NCI-H524 treated with DMSO at 0.1 percent for 48 hours (cell line): ENCODE data around the gene CPNE7.

Experiments
- DNase-seq: peaks from one replicate; lab custom pipeline; 2025; lab: John Stamatoyannopoulos, UW

CPNE7 gene

GRCh38 chr16:89575247-89576152, at the start of gene CPNE7:
Gene CPNE7 (plus strand): TSS chr16:89575758. CDS start chr16:89575898, 140 bp downstream.
- DNase-seq: no peak

GRCh38 chr16:89529097-89529496, 46.5 kb upstream of the CPNE7 start:
- DNase-seq: no peak

DNA sequence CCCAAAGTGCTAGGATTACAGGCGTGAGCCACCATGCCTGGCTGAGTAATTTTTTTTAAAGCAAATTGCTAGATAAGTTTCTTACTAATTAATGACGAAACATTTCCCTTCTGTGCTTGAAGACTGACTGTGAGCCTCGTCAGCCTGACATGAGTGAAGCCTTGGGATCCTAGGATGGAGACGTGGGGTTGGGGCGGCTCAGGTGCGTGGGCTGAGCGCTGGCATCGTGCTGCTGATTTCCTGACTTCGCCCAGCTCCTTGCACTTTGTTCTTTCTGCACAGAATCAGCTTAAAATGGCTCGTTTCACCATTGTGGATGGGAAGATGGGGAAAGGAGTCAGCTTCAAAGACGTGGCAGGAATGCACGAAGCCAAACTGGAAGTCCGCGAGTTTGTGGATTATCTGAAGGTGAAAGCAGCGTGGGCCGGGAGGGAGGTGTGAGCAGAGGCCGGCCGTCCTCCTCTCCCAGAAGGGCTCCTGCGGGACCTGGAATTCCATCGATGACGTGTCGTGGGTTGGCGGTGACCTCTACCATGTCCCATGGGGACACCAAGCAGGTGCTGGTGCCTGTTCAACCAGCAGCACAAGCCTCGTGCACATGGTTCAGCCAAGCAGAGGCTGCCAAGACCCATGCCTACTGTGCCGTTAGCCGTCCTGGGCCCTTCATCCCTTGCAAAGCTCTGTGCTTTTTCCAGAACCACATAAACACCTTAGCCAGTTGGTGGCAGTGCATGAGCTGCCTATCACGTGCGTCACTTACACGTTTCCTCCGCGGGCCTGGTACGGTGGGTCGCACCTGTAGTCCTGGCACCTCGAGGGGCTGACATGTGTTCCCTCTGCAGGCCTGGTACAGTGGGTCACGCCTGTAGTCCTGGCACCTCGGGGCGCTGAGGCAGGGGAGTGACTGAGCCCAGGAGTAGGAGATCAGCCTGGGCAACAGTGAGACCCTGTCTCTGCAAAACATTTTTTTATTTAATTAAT, 44.9 kb upstream of the CPNE7 start:
- no peak for DNase-seq

- no peak for DNase-seq
Measured at GRCh38 chr16:89531821-89532526, 43.6 kb upstream of the CPNE7 start.

DNA sequence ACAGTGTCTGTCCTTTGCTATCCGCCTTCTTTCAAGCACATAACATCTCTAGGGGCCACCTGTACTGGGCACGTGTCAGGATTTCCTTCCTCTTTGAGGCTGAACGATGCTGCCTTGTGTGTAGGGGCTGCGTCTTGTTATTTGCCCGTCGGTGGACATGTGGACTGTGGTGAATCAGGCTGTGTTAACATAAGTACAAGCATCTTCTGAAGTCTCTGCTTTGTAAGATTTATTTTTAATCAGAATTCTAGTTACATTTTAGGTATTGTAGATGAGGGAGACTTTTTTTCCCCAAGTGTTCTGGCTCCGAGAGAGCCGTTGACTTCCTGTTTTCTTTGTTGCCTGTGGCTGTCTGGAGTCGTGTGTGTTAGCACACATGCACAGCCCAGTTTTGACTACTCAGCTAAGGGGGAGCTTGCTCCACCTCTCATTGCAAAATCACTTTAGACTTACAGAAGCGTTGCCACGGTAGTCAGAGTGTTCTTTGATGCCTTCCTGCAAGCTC, 41.3 kb upstream of the CPNE7 start:
- no peak for DNase-seq

DNA sequence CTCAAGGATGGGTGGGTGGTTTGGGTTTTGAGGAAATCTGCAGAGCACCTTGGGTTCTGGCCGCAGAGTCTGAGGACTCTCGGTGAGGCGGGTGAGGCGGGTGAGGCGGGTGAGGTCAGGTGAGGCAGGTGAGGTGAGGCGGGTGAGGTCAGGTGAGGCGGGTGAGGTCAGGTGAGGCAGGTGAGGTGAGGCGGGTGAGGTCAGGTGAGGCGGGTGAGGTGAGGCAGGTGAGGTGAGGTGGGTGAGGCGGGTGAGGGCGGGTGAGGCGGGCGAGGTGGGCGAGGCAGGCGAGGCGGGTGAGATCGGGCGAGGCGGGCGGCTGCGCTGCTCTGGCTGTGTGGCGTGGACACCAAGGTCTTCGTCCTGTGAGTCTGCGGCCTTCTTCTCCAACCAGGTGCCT, 39.2 kb upstream of the CPNE7 start:
- no peak for DNase-seq

DNA sequence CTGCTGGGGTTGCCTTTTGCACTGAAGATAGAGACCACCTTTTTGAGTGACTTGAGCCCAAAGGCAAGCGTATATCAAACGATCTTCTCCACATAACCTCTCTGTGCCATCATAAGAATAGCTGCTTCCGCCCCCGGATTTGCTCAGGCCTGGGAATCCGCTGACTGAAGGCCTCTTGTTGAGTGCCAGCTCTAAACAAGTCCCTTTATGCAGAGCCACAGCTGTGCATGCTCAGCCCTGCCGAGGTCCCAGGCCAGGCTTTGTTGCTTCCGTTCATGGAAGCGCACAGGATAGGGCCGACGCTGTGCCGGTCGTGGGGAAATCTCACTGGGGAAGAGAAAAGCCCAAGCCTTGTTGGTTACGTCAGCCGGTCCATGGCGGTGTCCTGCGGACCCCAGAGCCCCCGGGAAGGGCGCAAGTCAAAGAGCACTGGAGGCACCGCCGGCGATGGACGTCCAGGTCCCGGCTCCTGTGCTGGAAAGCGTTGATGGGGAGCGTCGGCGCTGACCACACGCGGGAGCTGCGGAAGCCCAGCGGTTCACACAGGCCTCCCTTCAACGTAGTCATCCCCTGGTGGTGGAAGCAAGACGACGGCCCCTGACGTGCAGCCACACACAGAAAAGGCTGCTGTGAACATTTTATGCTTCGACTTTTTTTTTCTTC, 38.5 kb upstream of the CPNE7 start:
- no peak for DNase-seq

DNA sequence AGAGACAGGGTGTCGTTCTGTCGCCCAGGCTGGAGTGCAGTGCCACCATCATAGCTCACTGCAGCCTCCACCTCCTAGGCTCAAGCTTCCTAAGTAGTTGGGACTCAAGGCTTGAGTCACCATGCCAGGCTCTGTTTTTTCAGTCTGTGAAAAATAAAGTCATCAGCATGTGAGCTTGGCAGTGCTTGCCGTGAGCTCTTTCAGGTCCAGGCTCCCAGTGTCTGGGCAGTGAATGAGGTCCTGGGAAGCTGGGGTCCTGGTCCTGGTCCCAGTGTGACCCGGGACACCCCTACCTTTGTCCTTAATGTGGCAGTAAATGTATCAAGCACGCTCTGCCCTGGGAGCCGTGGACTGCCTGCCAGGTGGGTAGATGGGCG, 38.0 kb upstream of the CPNE7 start:
- DNase-seq: no peak

DNA sequence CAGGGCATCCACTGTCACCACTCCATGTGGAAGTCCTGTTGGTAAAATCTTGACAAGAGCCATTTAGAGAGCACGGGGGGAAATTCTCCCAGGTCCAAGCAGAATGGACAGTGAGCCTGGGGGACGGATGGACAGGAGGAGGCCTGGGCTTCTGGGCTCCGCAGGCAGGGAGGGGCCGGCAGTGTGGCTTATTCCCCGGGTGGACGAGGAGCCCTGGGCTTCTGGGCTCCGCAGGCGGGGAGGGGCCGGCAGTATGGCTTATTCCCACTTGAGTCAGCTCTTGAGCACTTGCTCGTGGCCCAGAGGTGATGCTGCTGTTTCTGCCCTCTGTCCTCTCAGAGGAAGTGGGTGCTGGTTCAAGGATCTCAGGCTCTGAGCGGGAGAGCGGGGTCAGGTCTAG, 37.3 kb upstream of the CPNE7 start:
- DNase-seq: no peak

DNA sequence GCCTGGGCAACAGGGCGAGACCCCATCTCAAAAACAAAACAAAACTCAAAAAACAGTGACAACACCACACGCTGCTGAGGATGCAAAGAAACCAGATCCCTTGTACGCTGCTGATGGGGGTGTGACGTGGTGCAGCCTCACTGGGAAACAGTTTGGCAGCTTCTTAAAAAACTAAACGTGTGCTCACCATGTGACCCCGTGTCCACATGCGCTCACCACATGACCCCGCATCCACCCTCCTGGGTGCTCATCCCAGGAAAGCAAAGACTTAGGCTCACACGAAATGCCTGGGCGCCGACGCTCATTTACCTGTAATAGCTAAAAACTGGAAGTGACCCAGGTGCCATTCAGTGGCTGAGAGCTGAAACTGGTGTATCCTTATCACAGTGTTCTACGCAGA, 35.0 kb upstream of the CPNE7 start:
- no peak for DNase-seq

DNA sequence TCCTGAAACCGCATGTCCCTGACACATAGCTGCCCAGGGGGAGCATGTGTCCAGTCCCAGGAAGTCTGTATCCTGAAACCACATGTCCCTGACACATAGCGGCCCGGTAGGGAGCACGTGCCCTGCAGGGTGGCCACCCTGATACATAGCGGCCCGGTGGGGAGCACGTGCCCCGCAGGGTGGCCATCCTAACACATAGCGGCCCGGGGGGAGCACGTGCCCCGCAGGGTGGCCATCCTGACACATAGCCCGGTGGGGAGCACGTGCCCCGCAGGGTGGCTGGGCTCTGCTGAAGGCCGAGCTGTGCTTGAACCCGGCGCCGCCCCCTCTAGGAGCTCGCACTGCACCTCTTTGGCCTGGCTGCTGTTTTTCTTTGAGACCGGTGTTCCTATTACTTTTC, 33.8 kb upstream of the CPNE7 start:
- no peak for DNase-seq

DNA sequence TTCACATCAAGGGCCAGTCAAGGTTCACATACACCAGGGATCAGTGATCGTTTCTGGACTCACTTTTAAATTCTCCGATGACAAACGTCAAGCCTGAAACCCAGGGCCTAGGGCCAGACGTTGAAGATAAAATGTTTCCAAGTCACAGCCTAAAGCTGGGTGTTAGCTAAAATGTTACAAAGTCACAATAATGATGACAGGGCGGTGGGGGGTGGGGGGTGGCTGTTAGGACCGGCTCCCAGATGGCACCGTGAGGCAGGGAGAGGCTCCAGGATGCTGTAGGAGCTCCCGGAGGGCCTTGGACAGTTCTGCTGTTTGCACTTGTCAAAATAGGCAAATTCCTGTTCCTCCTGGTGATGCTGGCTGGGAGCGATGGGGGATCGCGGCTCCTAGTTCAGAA, 31.4 kb upstream of the CPNE7 start:
- no peak for DNase-seq

- DNase-seq: no peak
Measured at GRCh38 chr16:89544713-89545043, 30.9 kb upstream of the CPNE7 start.

- no peak for DNase-seq
Measured at GRCh38 chr16:89545044-89545830, 30.3 kb upstream of the CPNE7 start.

- DNase-seq: no peak
Measured at GRCh38 chr16:89545831-89546574, 29.6 kb upstream of the CPNE7 start.

DNA sequence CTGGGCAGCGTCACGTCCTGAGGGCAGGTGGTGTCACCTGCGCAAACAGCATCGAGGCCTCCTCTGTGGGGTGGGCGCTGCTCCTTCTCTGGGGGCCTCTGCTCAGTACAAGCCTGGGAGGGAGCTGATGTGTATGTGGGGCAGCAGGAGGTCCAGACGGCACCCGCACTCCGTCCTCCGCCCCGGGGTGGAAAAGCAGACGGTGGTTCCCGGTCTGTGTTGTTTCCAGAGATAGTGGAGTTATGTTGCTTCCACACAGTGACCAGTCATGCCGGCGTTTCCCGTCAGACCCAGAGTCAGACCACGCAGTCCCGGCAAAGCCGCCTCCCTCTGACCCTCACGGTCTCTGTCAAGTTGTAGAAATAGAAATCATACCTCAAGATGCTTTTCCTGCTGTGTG, 28.8 kb upstream of the CPNE7 start:
- DNase-seq: no peak

DNA sequence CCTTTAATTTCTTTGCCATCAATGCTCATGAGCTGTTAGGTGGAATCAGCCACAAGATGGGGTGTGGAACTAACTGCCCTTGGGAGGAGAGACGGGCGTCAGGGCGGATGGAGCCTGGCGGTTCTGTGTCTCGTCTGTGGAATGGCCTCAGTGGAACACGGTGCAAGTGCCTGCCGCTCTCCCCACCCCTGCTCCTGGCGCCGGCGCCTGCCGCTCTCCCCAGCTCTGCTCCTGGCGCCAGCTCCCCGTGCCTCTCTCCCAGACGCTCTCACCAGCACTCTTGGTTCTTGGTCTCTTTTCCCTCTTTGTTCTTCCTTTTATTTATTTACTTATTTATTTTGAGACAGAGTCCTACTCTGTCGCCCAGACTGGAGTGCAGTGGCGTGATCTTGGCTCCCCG, 28.3 kb upstream of the CPNE7 start:
- DNase-seq: no peak

DNA sequence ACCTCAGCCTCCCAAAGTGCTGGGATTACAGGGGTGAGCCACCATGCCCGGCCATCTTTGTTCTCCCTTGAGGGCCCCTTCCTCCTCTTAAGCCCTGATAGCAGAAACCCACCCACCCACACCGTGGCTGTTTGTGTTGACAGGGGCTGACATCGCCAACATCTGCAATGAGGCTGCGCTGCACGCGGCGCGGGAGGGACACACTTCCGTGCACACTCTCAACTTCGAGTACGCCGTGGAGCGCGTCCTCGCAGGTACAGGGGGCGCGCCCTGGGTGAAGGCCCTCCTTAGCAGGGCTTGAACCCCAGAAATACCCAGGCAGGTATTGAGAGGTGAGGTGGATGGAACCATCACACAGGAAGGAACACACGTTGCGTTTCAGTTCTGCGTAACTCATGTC, 27.7 kb upstream of the CPNE7 start:
- DNase-seq: no peak

DNA sequence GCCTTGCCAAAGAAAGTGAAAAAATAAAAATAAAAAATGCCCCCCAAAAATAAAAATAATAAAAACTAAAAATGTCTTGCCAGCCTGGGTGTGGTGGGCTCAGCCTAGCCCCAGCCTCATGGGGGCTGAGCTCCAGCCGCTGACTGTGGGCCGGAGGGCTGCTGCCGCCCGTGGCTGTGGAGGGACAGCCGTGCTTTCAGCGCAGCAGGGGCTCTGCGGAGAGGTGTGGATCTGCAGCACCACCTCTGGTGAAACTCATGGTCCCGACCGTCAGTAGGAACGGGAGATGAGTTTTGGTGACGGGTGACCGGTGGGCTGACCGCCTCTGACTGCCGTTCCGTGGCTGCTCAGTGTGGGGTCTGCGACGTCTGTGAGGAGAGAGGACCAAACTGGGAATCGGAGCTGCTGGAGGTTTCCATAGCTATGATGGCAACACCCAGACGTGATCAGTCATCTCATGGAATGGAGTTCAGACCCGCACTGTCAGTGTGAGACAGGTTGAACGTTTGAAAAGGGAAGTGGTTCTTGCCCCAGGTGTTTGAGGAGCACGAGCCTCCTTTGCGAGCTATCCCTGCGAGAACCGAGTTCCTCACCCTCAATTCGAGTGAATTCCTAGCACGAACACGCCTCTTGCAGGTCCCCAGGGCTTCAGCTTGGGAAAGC, 27.1 kb upstream of the CPNE7 start:
- DNase-seq: no peak
